Activated CD8-positive, alpha-beta memory T cell treated with anti-CD3 and anti-CD28 coated beads, Interleukin-2, amount 50 U/mL, for 1 hour (primary cell): ENCODE data around the gene C21orf91.
"Not testable (repeated sequence)": the region's sequence is repeated elsewhere in the genome, so short reads cannot be mapped to it uniquely, and the experiment has no call there.

Source experiments
- DNase-seq: peaks from one replicate; pipeline ENCODE4 v3.0.0-alpha.2; 2020; ENCODE audit errors: extremely low read depth

C21orf91 gene

GRCh38 chr21:17777072-17777765 lies 41.9 kb downstream of the C21orf91 start:
- no peak for DNase-seq

DNA sequence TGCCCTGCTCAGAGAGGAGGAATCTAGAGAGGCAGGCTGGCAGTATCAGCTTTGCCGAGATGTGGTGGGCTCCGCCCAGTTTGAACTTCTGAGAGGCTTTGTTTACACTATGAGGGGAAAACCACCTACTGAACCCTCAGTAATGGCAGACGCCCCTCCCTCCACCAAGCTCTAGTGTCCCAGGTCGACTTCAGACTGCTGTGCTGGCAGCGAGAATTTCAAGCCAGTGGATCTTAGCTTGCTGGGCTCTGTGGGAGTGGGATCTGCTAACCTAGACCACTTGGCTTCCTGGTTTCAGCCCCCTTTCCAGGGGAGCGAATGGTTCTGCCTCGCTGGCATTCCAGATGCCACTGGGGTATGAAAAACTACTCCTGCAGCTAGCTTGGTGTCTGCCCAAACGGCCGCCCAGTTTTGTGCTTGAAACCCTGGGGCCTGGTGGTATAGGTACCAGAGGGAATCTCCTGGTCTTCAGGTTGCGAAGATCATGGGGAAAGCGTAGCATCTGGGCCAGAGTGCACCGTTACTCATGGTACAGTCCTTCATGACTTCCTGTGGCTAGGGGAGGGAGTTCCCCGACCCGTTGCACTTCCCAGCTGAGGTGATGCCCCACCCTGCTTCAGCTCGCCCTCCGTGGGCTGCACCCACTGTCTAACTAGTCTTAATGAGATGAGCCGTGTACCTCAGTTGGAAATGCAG lies 43.6 kb downstream of the C21orf91 start:
- DNase-seq: no peak

DNA sequence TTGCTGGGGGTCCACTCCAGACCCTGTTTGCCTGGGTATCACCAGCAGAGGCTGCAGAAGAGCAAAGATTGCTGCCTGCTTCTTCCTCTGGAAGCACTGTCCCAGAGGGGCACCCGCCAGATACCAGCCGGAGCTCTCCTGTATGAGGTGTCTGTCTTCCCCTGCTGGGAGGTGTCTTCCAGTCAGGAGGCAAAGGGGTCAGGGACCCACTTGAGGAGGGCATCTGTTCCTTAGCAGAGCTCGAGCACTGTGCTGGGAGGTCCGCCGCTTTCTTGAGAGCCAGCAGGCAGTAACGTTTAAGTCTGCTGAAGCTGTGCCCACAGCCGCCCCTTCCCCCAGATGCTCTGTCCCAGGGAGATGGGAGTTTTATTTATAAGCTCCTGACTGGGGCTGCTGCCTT lies 44.1 kb downstream of the C21orf91 start:
- DNase-seq: not testable (repeated sequence)

GRCh38 chr21:17769447-17769845 lies 49.7 kb downstream of the C21orf91 start:
- no peak for DNase-seq

- DNase-seq: no peak
These were observed 50.2 kb downstream of the C21orf91 start for GRCh38 chr21:17768840-17769446.

DNA sequence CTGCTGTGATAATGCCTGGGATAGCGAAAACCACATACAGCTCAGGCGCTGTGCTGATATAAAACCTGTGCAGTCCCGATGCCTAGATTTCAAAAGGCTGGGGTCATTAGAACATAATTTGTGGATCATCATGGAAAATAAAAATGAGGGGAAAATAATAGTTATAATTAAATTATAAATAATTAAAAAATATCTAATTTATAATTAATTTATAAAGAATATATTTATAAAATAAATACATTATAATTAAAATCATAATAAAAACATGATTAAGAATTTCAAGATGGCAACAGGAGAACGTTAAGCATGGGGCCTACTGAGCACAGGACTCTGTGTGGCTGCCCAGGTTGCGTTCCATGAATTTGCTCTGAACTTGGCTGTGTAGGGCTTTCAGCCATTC lies 53.9 kb downstream of the C21orf91 start:
- no peak for DNase-seq

GRCh38 chr21:17763288-17764037 lies 55.7 kb downstream of the C21orf91 start:
- DNase-seq: no peak

DNA sequence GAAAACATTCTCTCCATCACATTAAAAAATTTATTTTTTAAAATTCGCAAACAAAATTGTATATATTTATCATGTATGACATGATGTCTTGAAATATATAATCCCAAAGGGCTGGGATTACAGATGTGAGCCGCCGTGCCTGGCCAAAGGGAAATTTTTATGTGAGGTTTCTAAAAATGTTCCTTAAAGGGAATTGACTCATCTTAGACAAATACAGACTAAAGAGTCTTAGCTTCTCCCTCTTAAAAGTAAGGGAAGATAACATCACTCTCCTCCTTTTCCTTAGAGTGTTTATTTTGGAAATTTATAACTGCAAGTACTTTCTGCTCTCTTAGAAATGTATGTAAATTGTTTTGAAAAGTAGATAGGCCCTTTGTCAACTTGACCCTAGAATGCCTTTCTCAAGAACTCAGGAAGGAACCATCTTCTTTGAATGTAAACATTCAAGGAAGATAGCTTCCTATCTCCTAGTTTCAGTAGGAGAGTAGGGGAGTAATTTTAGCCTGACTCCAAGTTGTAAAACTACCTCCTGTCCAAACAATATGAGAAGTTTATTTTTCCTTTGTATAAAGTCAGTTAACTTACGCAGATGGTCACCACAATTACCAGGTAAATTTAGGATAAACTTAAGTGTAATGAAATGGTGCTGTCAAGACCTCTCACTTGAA lies 59.5 kb downstream of the C21orf91 start:
- no peak for DNase-seq

GRCh38 chr21:17758683-17759082 lies 60.5 kb downstream of the C21orf91 start:
- DNase-seq: no peak

GRCh38 chr21:17757671-17758070 lies 61.5 kb downstream of the C21orf91 start:
- no peak for DNase-seq

- DNase-seq: no peak
These were observed 65.4 kb downstream of the C21orf91 start for GRCh38 chr21:17753736-17754135.

- no peak for DNase-seq
These were observed 67.0 kb downstream of the C21orf91 start for GRCh38 chr21:17752171-17752570.

DNA sequence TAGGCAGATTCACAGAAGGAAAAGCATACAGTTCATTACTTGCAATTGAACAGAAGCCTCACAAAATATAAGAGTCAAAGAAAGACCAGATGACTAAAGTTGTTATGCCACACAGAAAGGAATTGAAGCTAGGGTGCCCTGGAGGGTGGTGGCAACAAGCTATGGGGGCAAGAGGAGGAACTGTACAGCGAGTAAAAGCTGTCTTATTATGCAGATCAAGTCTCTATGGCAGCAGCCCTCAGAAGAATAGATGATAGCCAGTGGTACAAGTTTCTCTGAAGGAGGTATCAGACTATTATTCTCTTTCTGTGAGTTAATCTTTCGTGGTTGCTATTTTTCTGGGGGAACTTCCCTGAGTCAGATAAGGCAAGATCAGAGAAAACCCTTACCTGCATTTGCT lies 72.2 kb downstream of the C21orf91 start:
- no peak for DNase-seq

- DNase-seq: no peak
These were observed 74.1 kb downstream of the C21orf91 start for GRCh38 chr21:17745086-17745485.

GRCh38 chr21:17742940-17743592 lies 76.1 kb downstream of the C21orf91 start:
- no peak for DNase-seq

DNA sequence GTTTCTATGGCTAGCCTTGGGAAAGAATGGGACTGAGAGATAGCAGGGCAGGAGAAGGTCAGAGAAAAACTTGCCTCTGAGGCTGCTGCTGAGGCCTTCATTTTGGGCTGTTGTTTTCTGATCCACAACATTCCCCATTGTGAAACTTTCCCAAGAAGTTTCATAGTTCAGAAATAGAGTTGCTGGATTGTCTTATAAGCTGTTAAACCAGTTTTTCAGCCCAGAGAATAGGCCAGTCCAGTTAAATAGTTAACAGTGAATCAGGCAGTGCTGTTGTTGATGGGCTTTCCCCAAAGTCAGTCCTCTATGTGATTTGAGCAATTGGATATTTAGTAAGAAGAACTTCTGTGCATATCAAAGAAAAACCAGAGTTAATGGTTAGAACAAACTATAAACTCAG lies 77.0 kb downstream of the C21orf91 start:
- no peak for DNase-seq
